ENCODE measurements around the gene FAM234A.
"Not testable (repeated sequence)": the region's sequence is repeated elsewhere in the genome, so short reads cannot be mapped to it uniquely, and the experiment has no call there.

FAM234A gene

DNA sequence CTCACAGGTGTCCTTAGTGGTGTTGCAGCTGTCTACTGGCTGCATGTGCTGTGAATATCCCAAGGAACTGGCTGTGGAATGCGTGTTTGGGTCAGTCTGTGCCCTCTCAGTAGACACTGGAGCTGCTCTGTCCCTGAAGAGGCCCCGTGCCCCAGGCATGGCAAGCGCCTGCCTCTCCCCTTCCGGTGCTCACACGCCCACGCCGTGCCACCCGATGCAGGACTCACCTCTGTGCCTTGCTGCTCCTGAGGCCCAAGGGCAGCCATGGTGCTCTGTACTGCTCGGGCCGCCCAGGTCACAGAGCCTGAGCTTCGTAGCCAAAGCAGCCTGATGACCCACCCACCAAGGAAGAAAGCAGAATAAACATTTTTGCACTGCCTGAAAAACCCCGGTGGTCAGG, 31.1 kb downstream of the FAM234A start:
- Histone ChIP-seq H3K27ac (ENCODE audit: low read depth, low read length, poor library complexity, severe bottlenecking) (no peak overlapping the region), H3K4me2 (ENCODE audit: low read length) (no peak overlapping the region), H3K27me3 (ENCODE audit: insufficient read depth, low read length) (0 out of 2 replicates have a peak, but pooled peaks cover 5% of the 10 kb centered on the region), H3K9me2 (ENCODE audit: low read depth, low read length) (no peaks in the 10 kb centered on the region), H3K9me3 (ENCODE audit: low read length) (no peaks in the 10 kb centered on the region), H3F3A (ENCODE audit: insufficient read depth, low read length) (no peaks in the 10 kb centered on the region), H4K20me1 (ENCODE audit: insufficient read depth, low read length) (no peaks in the 10 kb centered on the region), H3K4me1 (ENCODE audit: insufficient read depth, low read length, severe bottlenecking) (no peaks in the 10 kb centered on the region), H2AFZ (ENCODE audit: low read length) (no peak overlapping the region), H3K4me3 (ENCODE audit: low read depth, low read length, poor library complexity, severe bottlenecking) (no peak overlapping the region), H3K36me3 (ENCODE audit: insufficient read depth, low read length) (peaks cover 14% of the 10 kb centered on the region), H3K79me2 (ENCODE audit: insufficient read depth, low read length) (no peaks in the 10 kb centered on the region), H3K9ac (ENCODE audit: low read length) (no peak overlapping the region)
- TF ChIP-seq, protein P1, sequence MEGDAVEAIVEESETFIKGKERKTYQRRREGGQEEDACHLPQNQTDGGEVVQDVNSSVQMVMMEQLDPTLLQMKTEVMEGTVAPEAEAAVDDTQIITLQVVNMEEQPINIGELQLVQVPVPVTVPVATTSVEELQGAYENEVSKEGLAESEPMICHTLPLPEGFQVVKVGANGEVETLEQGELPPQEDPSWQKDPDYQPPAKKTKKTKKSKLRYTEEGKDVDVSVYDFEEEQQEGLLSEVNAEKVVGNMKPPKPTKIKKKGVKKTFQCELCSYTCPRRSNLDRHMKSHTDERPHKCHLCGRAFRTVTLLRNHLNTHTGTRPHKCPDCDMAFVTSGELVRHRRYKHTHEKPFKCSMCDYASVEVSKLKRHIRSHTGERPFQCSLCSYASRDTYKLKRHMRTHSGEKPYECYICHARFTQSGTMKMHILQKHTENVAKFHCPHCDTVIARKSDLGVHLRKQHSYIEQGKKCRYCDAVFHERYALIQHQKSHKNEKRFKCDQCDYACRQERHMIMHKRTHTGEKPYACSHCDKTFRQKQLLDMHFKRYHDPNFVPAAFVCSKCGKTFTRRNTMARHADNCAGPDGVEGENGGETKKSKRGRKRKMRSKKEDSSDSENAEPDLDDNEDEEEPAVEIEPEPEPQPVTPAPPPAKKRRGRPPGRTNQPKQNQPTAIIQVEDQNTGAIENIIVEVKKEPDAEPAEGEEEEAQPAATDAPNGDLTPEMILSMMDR (IDR thresholded peaks at IDR 0.05; ENCODE audit: low read length), result no peak
- TF ChIP-seq EZH2 (IDR thresholded peaks at IDR 0.05; ENCODE audit: borderline replicate concordance, low read length), result no peak

DNA sequence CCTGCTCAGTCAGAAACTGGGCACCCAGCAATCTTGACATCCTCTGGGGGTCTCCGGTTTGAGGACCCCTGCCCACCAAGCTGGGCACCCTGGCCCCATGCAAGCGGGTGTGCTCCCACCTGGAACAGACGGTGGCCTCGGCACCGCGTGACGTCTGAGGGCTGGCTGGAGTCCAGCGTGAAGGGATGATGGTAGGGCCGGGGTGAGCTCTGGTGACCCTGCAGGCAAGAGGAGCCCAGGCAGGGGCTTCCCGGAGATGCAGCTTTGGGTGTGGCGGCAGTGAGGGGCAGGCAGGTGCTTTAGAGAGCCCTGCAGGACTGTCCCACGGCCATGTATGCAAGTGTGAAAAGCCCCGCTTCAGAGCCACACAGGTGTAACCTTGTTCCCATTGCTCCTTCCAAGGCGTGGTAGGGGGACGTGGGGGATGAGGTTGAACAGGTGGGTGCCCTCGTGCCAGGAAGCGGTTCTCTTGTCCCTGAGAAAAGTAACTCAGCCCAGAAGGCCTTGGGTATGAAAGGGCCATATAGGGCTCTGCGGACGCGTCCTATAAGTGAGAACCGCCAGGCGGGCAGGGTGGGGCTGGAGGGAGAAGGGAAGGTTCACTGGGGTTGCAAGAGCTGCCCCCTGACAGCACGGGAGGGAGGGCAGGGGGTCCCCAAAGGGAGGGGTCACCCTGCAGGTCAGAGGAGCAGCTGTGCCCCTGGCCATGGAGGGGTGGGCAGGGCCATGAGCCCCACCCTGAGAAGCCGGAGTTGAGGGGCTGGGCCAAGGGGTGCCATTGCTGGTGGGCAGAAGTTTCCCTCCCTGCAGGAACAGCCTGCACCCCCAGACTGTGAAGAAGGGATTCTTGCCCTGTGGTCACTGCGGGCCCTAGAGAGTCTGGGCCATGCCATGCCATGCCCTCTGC, 31.9 kb downstream of the FAM234A start:
- Histone ChIP-seq H3F3A (ENCODE audit: insufficient read depth, low read length) (no peaks in the 10 kb centered on the region), H3K36me3 (ENCODE audit: insufficient read depth, low read length) (peaks cover 10% of the 10 kb centered on the region), H3K9me2 (ENCODE audit: low read depth, low read length) (no peaks in the 10 kb centered on the region), H4K20me1 (ENCODE audit: insufficient read depth, low read length) (no peaks in the 10 kb centered on the region), H3K27ac (ENCODE audit: low read depth, low read length, poor library complexity, severe bottlenecking) (no peak overlapping the region), H3K27me3 (ENCODE audit: insufficient read depth, low read length) (peaks cover 9% of the 10 kb centered on the region; the same call in 1 of the 2 replicates), H2AFZ (ENCODE audit: low read length) (no peak overlapping the region), H3K9ac (ENCODE audit: low read length) (no peak overlapping the region), H3K4me2 (ENCODE audit: low read length) (no peak overlapping the region), H3K9me3 (ENCODE audit: low read length) (no peaks in the 10 kb centered on the region), H3K79me2 (ENCODE audit: insufficient read depth, low read length) (no peaks in the 10 kb centered on the region), H3K4me3 (ENCODE audit: low read depth, low read length, poor library complexity, severe bottlenecking) (no peak overlapping the region), H3K4me1 (ENCODE audit: insufficient read depth, low read length, severe bottlenecking) (no peaks in the 10 kb centered on the region)
- TF ChIP-seq, protein P1 (IDR thresholded peaks at IDR 0.05; ENCODE audit: low read length), result no peak
- no peak for TF ChIP-seq EZH2 (IDR thresholded peaks at IDR 0.05; ENCODE audit: borderline replicate concordance, low read length)

DNA sequence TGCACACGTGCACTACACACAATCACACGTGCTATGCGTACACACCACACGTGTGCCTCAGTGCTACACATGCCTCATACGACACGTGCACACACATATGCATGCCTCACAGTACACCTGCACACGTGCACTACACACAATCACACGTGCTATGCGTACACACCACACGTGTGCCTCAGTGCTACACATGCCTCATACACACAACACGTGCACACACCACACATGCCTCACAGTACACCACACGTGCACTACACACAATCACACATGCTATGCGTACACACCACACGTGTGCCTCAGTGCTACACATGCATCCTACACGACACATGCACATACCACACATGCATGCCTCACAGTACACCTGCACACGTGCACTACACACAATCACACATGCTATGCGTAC, 32.9 kb downstream of the FAM234A start:
- not testable (repeated sequence) for H3K4me3 ChIP-seq (ENCODE audit: low read depth, low read length, poor library complexity, severe bottlenecking); H3K4me1 ChIP-seq (ENCODE audit: insufficient read depth, low read length, severe bottlenecking); H3F3A ChIP-seq (ENCODE audit: insufficient read depth, low read length); H3K27ac ChIP-seq (ENCODE audit: low read depth, low read length, poor library complexity, severe bottlenecking); H4K20me1 ChIP-seq (ENCODE audit: insufficient read depth, low read length); H3K9me2 ChIP-seq (ENCODE audit: low read depth, low read length); H3K4me2 ChIP-seq (ENCODE audit: low read length); H3K27me3 ChIP-seq (ENCODE audit: insufficient read depth, low read length); H3K36me3 ChIP-seq (ENCODE audit: insufficient read depth, low read length); H3K9ac ChIP-seq (ENCODE audit: low read length); H2AFZ ChIP-seq (ENCODE audit: low read length); H3K79me2 ChIP-seq (ENCODE audit: insufficient read depth, low read length); H3K9me3 ChIP-seq (ENCODE audit: low read length)

Measured in OCI-LY1 (cell line).